NOMO-1 treated with DMSO at 0.1 percent for 48 hours (cell line): ENCODE results near the gene SH3BP4.

Experiments used
- DNase-seq: peaks from one replicate; lab custom pipeline; 2025; ENCODE audit not compliant: unreplicated experiment; lab: John Stamatoyannopoulos, UW

Gene SH3BP4, protein sequence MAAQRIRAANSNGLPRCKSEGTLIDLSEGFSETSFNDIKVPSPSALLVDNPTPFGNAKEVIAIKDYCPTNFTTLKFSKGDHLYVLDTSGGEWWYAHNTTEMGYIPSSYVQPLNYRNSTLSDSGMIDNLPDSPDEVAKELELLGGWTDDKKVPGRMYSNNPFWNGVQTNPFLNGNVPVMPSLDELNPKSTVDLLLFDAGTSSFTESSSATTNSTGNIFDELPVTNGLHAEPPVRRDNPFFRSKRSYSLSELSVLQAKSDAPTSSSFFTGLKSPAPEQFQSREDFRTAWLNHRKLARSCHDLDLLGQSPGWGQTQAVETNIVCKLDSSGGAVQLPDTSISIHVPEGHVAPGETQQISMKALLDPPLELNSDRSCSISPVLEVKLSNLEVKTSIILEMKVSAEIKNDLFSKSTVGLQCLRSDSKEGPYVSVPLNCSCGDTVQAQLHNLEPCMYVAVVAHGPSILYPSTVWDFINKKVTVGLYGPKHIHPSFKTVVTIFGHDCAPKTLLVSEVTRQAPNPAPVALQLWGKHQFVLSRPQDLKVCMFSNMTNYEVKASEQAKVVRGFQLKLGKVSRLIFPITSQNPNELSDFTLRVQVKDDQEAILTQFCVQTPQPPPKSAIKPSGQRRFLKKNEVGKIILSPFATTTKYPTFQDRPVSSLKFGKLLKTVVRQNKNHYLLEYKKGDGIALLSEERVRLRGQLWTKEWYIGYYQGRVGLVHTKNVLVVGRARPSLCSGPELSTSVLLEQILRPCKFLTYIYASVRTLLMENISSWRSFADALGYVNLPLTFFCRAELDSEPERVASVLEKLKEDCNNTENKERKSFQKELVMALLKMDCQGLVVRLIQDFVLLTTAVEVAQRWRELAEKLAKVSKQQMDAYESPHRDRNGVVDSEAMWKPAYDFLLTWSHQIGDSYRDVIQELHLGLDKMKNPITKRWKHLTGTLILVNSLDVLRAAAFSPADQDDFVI

GRCh38 chr2:234951664-234952269 is at the start of gene SH3BP4:
Gene SH3BP4, plus strand, starts transcription at chr2:234952017. Its CDS starts 82,986 bp downstream, at chr2:235035003.
- peak; percentile 47 for DNase-seq

DNA sequence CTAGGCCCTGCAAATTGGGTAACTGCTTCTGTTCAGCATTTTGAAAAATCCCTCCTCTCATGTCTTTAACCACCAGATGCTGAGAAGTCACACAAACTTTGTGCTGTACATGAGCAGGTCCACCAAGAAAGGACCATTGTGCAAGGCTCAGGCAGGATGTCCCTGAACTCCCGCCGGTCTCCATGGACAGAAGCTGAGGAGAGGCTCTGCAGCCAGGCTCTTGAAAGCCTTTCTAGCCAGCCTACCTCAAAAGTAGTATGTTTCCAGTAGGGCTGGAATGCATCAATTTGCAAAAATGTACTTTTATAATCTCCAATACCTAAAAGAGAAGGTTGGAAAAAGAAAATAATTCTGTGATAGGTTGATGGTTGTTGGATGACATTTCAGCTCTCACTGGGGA is 47.0 kb upstream of the SH3BP4 start:
- DNase-seq = no peak

DNA sequence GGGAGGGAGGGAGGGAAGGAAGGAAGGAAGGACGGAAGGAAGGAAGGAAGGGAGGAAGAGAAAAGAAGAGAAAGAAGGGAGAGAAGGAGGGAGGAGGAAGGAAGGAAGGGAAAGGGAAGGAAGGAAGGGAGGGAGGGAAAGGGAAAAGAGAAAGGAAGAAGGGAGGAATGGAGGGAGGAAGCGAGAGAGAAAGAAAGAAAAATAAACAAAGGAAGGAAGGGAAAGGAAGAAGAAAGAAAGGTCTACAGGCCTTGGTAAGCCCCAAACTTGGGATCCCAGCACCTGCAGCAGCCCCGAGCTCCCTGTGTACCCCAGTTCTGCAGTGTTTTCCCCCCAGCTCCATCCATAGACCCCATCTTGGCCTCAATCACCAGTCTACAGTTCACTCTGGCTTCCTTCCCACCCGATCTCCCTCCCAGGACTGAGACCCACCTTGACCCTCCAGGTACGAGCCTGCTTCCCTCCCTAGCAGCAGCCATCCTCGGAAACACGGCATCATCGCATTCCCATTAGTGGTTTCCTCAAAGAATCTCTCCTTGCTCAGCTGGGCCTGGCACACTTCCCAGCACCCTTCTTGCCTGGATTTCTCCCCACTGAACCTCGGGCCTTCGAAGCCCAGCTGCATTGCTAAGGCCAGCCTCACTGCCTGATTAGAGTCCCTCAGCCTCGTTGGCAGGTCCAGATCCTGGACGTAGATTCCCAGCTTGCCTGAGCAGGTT is 46.1 kb upstream of the SH3BP4 start:
- no peak for DNase-seq

- DNase-seq = no peak
These were observed 41.6 kb upstream of the SH3BP4 start for GRCh38 chr2:234910186-234910679.

DNA sequence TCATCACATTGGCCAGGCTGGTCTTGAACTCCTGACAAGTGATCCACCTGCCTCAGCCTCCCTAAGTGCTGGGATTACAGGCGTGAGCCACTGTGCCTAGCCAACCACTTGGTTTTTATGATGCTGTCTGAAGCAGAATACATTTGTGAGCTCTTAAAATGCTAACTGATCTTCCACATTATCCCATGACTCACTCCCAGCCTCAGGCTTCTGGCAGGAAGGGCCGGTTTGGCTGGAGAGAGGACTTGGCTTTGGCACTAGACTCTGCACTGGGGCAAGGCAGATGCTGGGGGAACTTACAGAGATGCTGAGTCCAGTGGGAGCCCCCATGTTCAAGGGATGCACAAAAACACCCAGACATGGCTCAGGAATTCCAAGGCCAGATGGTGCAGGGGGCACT is 40.5 kb upstream of the SH3BP4 start:
- no peak for DNase-seq

DNA sequence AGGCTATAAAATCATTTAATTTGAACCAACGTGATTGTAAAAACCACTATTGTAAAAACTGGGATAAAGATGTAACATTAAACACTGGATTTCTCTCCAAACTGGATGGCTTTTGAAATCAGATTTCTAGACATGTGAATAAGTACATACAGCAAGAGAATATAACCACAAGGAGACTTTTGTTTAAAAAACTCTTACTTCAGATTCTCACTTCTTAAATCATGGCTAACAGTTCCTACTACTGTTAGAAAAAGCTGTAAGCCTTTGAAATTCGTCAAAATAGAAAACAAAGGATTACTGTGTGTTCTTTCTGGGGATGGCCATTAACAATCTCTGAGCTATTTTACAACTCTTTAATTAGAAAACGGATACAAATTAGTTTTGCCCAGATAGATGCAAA is 39.4 kb upstream of the SH3BP4 start:
- DNase-seq = no peak

DNA sequence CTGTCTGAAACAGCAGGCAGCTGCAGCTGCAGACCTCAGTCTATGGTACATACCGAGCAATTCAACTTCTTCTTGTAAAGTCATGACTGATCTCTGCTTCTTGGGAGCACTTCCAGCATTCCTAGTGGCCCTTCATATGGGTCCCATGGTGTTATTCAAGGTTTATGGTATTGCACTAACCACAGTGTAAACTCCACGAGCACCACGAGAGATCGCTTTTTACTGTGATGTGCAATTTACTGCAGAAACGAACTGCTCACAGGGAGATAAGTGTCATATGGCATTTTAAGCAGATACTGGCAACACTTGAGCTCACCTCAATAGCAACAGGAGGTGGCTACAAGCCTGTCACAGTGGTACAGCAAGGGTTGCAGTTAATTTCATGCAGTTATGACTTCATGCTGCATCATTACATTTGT is 38.6 kb upstream of the SH3BP4 start:
- DNase-seq = no peak

GRCh38 chr2:234914371-234915154 is 37.3 kb upstream of the SH3BP4 start:
- no peak for DNase-seq

GRCh38 chr2:234916674-234917073 is 35.1 kb upstream of the SH3BP4 start:
- no peak for DNase-seq

DNA sequence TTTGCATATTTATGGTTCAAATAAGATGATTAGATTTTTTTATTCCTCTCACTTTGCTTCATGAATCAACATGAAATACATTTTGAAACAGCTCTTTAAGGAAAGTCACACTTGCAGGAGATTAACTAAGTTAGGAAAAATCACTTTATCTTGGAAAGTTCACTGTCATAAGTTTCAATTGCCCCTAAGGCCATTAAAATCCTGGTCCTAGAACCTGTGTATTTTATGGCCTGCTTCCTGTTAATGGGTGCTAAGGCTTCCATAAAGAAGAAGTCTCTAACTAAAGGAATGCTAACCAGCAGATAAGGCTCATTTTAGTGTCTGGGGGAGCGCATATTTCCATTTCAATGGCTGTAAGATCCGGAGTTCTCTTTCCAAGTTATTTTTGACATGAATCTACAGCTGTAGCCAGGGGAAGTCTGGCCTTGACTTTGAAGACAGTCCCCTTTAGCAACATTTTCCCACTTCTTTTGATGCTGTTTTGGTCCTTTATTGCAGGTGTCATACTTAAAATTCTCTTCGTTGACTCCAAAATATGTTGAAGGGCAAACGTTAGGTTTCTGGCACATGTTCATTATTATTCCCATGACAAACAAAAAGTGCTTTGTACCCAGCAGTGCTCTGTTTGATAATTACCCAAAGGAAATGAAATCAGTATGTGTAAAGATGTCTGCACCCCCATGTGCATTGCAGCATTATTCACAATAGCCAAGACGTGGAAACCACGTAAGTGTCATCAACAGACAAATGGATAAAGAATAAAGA is 34.4 kb upstream of the SH3BP4 start:
- no peak for DNase-seq

DNA sequence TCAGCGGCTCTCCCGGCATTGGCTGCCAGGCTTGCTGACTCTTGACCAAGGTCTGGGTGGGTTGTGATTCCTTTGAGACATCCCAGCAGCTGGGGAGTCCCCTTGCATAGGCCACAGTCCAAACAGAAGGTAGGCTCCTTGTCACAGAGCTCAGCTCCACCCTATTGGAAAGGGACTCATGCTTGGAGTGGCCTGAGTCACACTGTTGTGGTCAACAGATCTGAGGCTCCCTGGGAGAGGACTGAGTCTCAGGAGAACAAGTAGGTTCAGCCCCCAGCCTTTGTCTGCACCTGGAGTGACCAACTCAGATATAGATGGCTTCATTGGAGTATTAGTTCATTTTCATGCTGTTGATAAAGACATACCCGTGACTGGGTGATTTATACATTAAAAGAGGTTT is 32.1 kb upstream of the SH3BP4 start:
- DNase-seq = no peak

DNA sequence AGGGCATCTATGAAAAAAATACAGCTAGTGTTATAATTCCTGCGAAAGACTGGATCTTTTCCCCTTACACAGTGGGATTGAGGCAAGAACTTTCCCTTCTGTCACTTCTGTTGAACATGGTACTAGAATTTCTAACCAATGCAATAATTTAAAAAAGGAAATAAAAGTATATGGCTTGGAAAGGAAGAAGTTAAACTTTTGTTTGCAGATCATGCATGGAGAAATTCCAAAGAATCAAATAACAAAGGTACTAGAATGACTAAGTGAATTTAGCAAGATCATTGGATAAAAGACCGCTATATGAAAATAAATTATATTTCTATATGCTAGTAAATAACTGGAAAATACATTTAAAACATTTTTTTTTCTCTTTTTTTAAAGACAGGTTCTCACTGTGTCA is 31.0 kb upstream of the SH3BP4 start:
- no peak for DNase-seq

DNA sequence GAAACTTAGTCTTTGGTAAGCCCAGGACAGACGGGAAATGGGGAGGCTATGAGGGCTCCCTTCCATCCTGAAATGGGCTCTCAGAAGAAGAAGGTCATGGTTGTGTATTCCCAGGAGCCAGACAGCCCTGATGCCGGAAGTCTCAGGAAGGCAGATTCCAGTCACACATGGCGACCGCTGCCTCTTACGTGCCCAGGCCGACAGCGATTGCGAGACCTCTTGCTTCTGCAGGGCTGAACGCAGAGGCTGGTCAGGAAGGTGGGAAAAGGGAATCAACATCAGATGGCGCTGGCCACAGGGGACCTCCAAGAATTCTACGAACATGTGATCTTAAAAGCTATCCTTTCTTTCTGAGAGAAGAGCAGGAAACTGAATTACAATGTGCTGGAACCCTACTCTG is 22.8 kb upstream of the SH3BP4 start:
- DNase-seq = no peak

DNA sequence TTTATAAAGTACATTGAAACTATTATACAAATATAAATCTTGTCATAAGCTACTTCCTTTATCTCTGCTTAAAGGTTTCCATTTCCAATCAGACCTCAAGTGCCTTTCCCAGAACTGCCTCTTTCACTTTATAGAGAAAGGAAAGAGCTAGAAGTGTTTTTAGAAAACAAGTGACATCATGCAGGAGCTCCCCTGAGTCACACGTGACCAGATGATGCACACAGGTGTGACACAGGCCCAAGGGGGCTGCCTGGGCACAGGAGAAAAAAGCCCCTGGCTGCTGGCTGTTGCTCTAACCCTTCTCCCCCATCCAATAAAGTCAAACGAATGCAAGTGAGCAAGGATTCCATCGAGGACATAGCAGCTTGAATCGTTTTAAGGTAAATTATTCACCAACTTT is 21.4 kb upstream of the SH3BP4 start:
- no peak for DNase-seq

- no peak for DNase-seq
These were observed 20.4 kb upstream of the SH3BP4 start for GRCh38 chr2:234931371-234931770.

GRCh38 chr2:234932591-234933168 is 19.1 kb upstream of the SH3BP4 start:
- no peak for DNase-seq

DNA sequence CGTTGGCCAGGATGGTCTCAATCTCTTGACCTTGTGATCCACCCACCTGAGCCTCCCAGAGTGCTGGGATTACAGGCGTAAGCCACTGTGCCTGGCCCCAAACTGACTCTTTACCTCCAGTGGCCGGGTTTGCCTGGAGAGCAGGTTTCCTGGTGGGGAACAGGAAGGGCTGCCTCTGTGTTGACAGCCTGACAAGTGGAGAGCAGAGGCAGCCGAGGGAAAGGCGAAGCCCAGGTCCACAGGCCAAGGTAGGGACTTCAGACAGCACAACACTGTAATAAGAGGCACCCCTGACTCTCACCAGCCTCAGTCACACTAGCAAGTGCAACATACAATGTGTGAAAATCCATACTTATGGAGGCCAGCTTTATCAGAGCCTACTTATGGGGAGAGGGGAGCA is 16.5 kb upstream of the SH3BP4 start:
- no peak for DNase-seq

GRCh38 chr2:234939576-234939975 is 12.2 kb upstream of the SH3BP4 start:
- no peak for DNase-seq

DNA sequence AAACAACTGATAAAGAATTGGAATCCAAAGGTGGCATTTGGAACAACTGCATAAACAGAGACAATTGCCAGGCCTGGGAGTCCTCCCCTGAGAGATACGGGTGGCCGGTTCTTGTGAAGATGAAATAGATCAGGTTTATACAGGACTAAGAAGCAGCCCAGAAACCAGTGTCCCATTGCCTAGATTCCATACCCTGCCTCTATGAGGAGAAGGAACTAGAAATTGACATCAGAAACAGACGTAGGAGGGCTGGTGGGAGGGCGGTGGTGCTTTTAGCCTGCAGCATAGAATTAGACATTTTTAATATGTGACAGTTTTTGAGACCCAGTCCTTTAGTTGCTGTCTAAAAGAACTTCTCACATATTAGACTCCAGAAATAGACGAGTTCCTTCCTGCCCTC is 11.8 kb upstream of the SH3BP4 start:
- no peak for DNase-seq
